OCI-LY7 (cell line): ENCODE results near the gene FOXRED1.

ENCODE experiments used
- CTCF ChIP-seq: fragments of 200-600 bp; sonication (generic); conservative IDR thresholded peaks from 2 replicates; pipeline ENCODE4 v1.5.1; 2014; ENCODE audit warnings: mild to moderate bottlenecking, antibody characterized with exemption, low read length, moderate library complexity, mixed read lengths
- EZH2phosphoT487 ChIP-seq: fragments of 200-600 bp; sonication (generic); IDR thresholded peaks from 2 replicates; pipeline ENCODE4 v1.6.1; 2018; ENCODE audit warnings: low read depth, borderline replicate concordance, mild to moderate bottlenecking, mixed run types, antibody characterized with exemption, low read length, moderate library complexity, mixed read lengths

GRCh38 chr11:126317432-126317755 is 48.4 kb downstream of the FOXRED1 start:
- TF ChIP-seq CTCF = no peak
- no peak for TF ChIP-seq EZH2phosphoT487
